Measurements from ENCODE around the gene IGSF21. TPM values are rescaled to one million over a fixed set of nuclear protein-coding genes. Genes with fewer than 3 reads are reported as not detected.

The IGSF21 gene
- total RNA-seq, 2 donors from 2014 or later: not detected

DNA sequence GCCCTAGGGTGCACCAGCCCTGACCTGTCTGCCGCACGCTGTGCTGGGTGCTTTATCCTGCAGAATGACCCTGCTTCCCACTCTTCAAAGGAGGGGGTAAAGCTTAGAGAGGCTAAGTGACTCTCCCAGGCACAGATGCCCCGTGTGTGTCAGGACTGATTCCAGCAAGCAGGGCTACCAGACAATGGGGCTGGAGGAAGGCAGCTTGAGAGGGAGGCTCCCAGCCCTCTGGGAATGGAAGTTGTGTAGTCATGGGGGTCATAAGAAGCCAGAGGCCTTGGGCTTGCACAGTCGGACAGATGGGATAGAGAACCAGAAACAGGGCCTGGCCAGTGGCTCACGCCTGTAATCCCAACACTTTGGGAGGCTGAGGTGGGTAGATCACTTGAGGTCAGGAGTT is 279.0 kb downstream of the IGSF21 start:
- Mint-ChIP-seq H3K27me3 (peaks cover 16 to 29% of the 10 kb centered on the region in 2 donors), H3K4me1 (ENCODE audit: low read depth in 2 of 2) (no peaks in the 10 kb centered on the region), H3K4me3 (no peak overlapping the region), H3K9me3 (no peaks in the 10 kb centered on the region), H3K36me3 (no peaks in the 10 kb centered on the region), H3K27ac (no peak overlapping the region)
- no peak for ATAC-seq
- no peak for DNase-seq (ENCODE audit: low spot score)

GRCh38 chr1:18387307-18387706 is 279.7 kb downstream of the IGSF21 start:
- ATAC-seq: no peak
- Mint-ChIP-seq H3K27me3 (peaks cover 14 to 24% of the 10 kb centered on the region in 2 donors), H3K36me3 (no peaks in the 10 kb centered on the region), H3K4me3 (no peak overlapping the region), H3K9me3 (no peaks in the 10 kb centered on the region), H3K27ac (no peak overlapping the region), H3K4me1 (ENCODE audit: low read depth in 2 of 2) (no peaks in the 10 kb centered on the region)
- no peak for DNase-seq (ENCODE audit: low spot score)

DNA sequence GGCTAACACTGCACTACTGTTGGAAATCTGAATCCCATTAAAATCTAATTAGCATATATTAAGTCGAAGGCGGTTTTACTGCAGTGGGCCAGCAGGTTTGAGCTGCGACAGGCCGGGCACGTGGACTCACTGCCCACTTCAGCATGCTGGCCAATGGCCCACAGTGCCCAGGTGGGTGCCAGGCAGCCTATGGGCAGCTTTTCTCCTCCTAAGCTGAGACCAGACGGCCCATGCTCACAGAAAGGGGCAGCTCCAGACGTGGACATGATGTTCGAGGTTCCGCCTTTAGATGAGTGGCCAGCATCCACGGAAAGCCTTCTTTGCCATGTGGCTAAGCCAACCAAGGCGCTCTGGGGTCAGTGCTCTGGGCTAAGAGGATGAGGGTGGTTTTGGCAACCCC is 283.4 kb downstream of the IGSF21 start:
- Mint-ChIP-seq H3K4me3 (no peak overlapping the region), H3K4me1 (ENCODE audit: low read depth in 2 of 2) (peaks cover 0 to 3% of the 10 kb centered on the region in 2 donors), H3K9me3 (no peaks in the 10 kb centered on the region), H3K27me3 (peaks cover 8 to 16% of the 10 kb centered on the region in 2 donors), H3K27ac (no peak overlapping the region), H3K36me3 (no peaks in the 10 kb centered on the region)
- DNase-seq (ENCODE audit: low spot score): no peak
- ATAC-seq: no peak

DNA sequence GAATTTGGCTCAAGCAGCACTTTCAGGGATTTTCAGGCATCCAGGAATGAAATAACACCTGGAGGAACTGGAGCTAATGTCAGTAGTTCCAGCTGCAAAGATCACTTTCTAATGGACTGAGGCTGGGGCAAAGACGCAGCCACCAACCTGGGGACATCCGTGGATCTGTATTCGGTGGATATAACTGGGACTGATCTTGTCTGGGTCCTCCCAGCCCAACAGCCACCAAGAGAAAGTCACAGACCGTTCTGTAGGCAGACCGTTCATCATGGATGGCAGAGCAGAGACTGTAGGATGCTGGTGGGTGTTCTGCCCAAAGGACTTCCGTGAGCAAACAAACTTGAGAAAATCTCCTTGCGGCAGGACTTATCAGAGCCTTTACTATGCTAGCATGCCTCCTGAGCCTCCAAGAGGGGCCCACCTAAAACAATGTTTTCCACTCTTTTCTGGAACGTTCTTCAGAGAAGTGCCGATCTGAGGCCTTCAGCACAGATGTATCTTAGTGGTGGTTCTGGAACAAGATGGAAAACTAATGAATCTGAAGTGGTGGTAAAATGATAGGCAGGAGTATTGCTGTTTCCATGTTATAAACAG is 287.1 kb downstream of the IGSF21 start:
- no peak for DNase-seq (ENCODE audit: low spot score)
- H3K9me3 Mint-ChIP-seq: no peaks in the 10 kb centered on the region
- no peak for ATAC-seq
- H3K36me3 Mint-ChIP-seq: no peaks in the 10 kb centered on the region
- peaks cover 12 to 18% of the 10 kb centered on the region in 2 donors for H3K27me3 Mint-ChIP-seq
- H3K4me3 Mint-ChIP-seq: no peak overlapping the region
- no peak overlapping the region for H3K27ac Mint-ChIP-seq
- H3K4me1 Mint-ChIP-seq (ENCODE audit: low read depth in 2 of 2): peaks cover 0 to 3% of the 10 kb centered on the region in 2 donors

- Mint-ChIP-seq H3K27ac (no peak overlapping the region), H3K9me3 (no peaks in the 10 kb centered on the region), H3K4me1 (ENCODE audit: low read depth in 2 of 2) (peaks cover 0 to 3% of the 10 kb centered on the region in 2 donors), H3K4me3 (no peak overlapping the region), H3K36me3 (no peaks in the 10 kb centered on the region), H3K27me3 (peaks cover 12 to 18% of the 10 kb centered on the region in 2 donors)
- no peak for ATAC-seq
- no peak for DNase-seq (ENCODE audit: low spot score)
These were observed 288.8 kb downstream of the IGSF21 start for GRCh38 chr1:18396247-18396980.

DNA sequence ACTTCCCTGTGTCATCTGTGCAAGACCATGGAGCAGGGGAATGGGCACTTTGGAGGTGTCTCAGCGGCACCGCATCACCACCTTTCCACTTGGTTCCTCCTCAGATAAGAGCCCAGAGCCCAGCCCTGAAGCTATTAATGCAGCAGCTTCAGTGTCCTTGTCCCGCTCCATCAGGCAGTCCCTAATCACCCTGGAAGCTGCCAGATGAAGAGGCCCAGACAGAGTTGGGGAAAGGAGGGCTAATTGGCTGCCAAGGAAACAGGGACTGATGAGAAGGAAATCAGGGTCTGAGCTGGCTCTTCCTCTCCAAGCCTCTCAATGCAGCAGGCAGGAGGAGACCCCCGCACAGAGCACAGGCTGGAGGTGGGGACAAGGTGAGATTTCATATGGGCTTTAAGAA is 290.0 kb downstream of the IGSF21 start:
- Mint-ChIP-seq H3K36me3 (no peaks in the 10 kb centered on the region), H3K27me3 (peaks cover 12 to 18% of the 10 kb centered on the region in 2 donors), H3K4me1 (ENCODE audit: low read depth in 2 of 2) (peaks cover 0 to 3% of the 10 kb centered on the region in 2 donors), H3K27ac (no peak overlapping the region), H3K4me3 (no peak overlapping the region), H3K9me3 (no peaks in the 10 kb centered on the region)
- ATAC-seq (no peak), DNase-seq (ENCODE audit: low spot score) (no peak)

- no peak for ATAC-seq
- DNase-seq (ENCODE audit: low spot score): no peak
- H3K27me3 Mint-ChIP-seq: peaks cover 17 to 18% of the 10 kb centered on the region in 2 donors
- no peaks in the 10 kb centered on the region for H3K36me3 Mint-ChIP-seq
- H3K4me1 Mint-ChIP-seq (ENCODE audit: low read depth in 2 of 2): peaks cover 0 to 3% of the 10 kb centered on the region in 2 donors
- H3K9me3 Mint-ChIP-seq: no peaks in the 10 kb centered on the region
- no peak overlapping the region for H3K27ac Mint-ChIP-seq
- H3K4me3 Mint-ChIP-seq: no peak overlapping the region
These were observed 291.4 kb downstream of the IGSF21 start for GRCh38 chr1:18398791-18399530.

- Mint-ChIP-seq H3K4me3 (no peak overlapping the region), H3K27me3 (peaks cover 17 to 22% of the 10 kb centered on the region in 2 donors), H3K9me3 (no peaks in the 10 kb centered on the region), H3K4me1 (ENCODE audit: low read depth in 2 of 2) (peaks cover 0 to under 1% of the 10 kb centered on the region in 2 donors), H3K36me3 (no peaks in the 10 kb centered on the region), H3K27ac (no peak overlapping the region)
- ATAC-seq (no peak), DNase-seq (ENCODE audit: low spot score) (no peak)
These were observed 292.9 kb downstream of the IGSF21 start for GRCh38 chr1:18400347-18401102.

- no peak overlapping the region for H3K4me3 Mint-ChIP-seq
- H3K27ac Mint-ChIP-seq: no peak overlapping the region
- H3K27me3 Mint-ChIP-seq: peaks cover 20 to 21% of the 10 kb centered on the region in 2 donors
- H3K9me3 Mint-ChIP-seq: no peaks in the 10 kb centered on the region
- no peaks in the 10 kb centered on the region for H3K4me1 Mint-ChIP-seq (ENCODE audit: low read depth in 2 of 2)
- no peak for ATAC-seq
- no peaks in the 10 kb centered on the region for H3K36me3 Mint-ChIP-seq
- DNase-seq (ENCODE audit: low spot score): no peak
These were observed 294.3 kb downstream of the IGSF21 start for GRCh38 chr1:18401921-18402320.

DNA sequence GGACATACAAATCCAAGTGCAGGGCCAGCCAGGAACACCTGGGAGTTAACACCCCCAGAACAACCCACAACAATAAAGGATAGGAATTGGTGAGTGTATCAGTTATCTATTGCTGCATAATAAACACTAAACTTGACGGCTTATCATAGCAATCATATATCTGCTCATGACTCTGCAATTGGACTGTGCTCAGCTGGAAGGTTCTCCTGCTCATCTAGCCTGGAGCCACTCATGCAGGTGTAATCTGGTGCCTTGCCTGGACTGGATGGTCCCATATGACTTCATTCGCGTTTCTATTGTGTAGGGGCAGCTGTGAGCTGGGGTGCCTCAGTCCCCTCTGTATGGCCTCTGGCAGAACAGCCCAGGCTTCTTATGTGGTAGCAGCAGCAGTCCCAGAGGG is 296.9 kb downstream of the IGSF21 start:
- H3K36me3 Mint-ChIP-seq: no peaks in the 10 kb centered on the region
- ATAC-seq (no peak), DNase-seq (ENCODE audit: low spot score) (no peak)
- H3K9me3 Mint-ChIP-seq: no peaks in the 10 kb centered on the region
- no peaks in the 10 kb centered on the region for H3K4me1 Mint-ChIP-seq (ENCODE audit: low read depth in 2 of 2)
- H3K27me3 Mint-ChIP-seq: peaks cover 9 to 13% of the 10 kb centered on the region in 2 donors
- H3K27ac Mint-ChIP-seq: no peak overlapping the region
- H3K4me3 Mint-ChIP-seq: no peak overlapping the region

DNA sequence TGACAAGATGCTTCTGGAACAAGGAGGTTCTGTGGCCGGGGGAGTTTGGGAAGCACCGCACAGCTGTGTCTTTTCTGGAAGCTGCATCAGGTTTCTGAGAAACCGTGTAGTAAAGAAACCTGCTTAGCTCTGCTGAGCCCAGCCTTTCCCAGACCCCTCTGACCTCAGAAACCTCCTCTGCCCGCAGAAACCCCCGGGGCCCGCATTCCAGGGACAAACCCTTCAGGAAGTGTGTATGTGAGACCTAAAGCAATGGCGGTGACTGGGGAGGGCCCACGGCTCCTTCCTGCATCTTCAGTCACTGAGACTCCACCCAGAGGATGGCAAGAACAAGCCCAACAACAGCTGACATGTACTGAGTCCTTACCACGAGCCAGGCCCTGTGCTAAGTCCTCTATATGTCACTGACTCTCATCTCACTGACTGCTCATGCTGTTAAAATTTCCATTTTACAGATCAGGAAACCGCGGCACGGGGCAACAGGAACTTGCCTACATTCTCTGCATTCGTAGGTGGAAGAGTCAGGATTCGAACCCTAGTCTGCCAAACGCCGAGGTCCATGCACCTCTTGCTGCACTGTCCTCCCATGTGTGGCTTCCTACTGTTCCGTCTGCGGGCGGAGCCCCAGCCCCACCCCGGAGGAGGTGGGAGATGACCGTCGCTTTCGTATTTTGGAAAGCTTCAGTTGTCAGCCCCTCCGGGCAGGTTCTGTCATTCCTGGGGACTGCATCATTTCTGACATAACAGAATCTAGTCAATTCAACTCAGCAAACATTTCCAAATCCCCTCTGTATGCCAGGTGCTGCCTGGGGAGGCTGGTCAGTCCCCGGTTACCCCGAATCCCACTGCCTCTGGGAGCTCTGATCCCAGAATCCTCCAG is 299.8 kb downstream of the IGSF21 start:
- Mint-ChIP-seq H3K4me1 (ENCODE audit: low read depth in 2 of 2) (no peaks in the 10 kb centered on the region), H3K27ac (no peak overlapping the region), H3K27me3 (peaks cover 9 to 13% of the 10 kb centered on the region in 2 donors), H3K36me3 (no peaks in the 10 kb centered on the region), H3K9me3 (no peaks in the 10 kb centered on the region), H3K4me3 (no peak overlapping the region)
- DNase-seq (ENCODE audit: low spot score) (no peak), ATAC-seq (no peak)

DNA sequence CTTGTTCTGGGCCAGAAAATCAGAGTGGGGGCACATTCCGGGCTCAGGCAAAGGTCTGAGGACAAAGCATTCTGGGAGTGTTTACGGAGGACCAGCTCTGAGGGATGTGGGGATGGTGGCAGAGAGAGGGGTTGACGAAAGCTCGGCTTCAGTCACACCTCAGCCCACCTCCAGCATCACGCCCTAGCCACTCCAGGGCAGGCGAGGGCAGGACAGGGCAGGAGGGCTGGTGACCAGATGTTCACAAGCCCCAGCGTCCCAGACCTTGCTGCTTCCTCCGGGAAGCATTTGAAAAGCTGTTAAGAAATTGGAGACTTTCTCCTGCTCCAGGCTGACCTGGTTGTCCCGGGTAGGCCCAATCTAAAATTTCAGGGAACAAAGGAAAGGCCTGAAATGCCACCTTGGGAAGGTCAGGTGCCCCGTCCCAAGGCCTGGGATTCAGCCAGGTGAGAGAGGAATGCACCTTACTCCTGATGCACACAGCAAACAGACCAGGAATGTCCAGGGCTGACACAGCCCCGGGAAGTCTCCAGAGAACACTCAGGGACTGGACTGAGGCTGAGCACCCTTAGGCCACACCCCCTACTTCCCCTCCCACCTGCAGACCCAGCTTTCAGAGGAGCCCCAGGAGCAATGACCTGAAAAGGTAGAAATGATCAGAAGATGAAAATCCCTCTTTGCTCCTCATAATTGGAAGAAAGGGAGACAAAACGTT is 301.2 kb downstream of the IGSF21 start:
- DNase-seq (ENCODE audit: low spot score) (no peak), ATAC-seq (no peak)
- Mint-ChIP-seq H3K9me3 (no peaks in the 10 kb centered on the region), H3K36me3 (no peaks in the 10 kb centered on the region), H3K27me3 (peaks cover 9% of the 10 kb centered on the region in 2 donors), H3K27ac (no peak overlapping the region), H3K4me3 (no peak overlapping the region), H3K4me1 (ENCODE audit: low read depth in 2 of 2) (no peaks in the 10 kb centered on the region)
